SU-DHL-6 (cell line): ENCODE results near the gene TRAF2.
"Not testable (repeated sequence)": the region's sequence is repeated elsewhere in the genome, so short reads cannot be mapped to it uniquely, and the experiment has no call there.

Experiments
- H2AFZ ChIP-seq: fragments of 200-600 bp; sonication (generic); 2 replicates; pipeline ENCODE4 v1.6.1; 2014; ENCODE audit warnings: low read depth, mild to moderate bottlenecking, moderate library complexity, mixed read lengths, antibody characterized with exemption, low read length; ENCODE audit not compliant: severe bottlenecking
- H3F3A ChIP-seq: fragments of 200-600 bp; shearing (Covaris generic); 2 replicates; pipeline ENCODE4 v1.6.0; 2016; ENCODE audit warnings: antibody characterized with exemption, mild to moderate bottlenecking; ENCODE audit not compliant: insufficient read depth
- H3K27ac ChIP-seq: fragments of 200-600 bp; sonication (generic); 2 replicates; pipeline ENCODE4 v1.5.1; 2016; ENCODE audit warnings: low read depth, mild to moderate bottlenecking, low read length, moderate library complexity, mixed read lengths
- H3K27me3 ChIP-seq: fragments of 200-600 bp; sonication (generic), shearing (Covaris generic); 2 replicates; pipeline ENCODE4 v1.6.0; 2014; ENCODE audit warnings: mild to moderate bottlenecking, low read length
- H3K36me3 ChIP-seq: fragments of 200-600 bp; sonication (generic); 2 replicates; pipeline ENCODE4 v1.6.1; 2014; ENCODE audit warnings: mild to moderate bottlenecking, low read length, mixed read lengths
- H3K4me2 ChIP-seq: fragments of 300-600, 200-600 bp; shearing (Covaris generic), sonication (generic); 2 replicates; pipeline ENCODE4 v1.6.0; 2014; ENCODE audit warnings: low read length, low read depth, mild to moderate bottlenecking; ENCODE audit not compliant: poor library complexity, severe bottlenecking
- H3K4me3 ChIP-seq: fragments of 200-600 bp; sonication (generic); 2 replicates; pipeline ENCODE4 v1.5.1; 2014; ENCODE audit warnings: antibody characterized with exemption, low read length, mild to moderate bottlenecking, mixed read lengths; ENCODE audit not compliant: insufficient read depth, poor library complexity, severe bottlenecking
- H3K79me2 ChIP-seq: fragments of 200-600 bp; sonication (generic); 2 replicates; pipeline ENCODE4 v1.6.1; 2014; ENCODE audit warnings: mild to moderate bottlenecking, low read length, moderate library complexity; ENCODE audit not compliant: insufficient read depth
- H3K9ac ChIP-seq: fragments of 200-600 bp; sonication (generic); 2 replicates; pipeline ENCODE4 v1.7.0; 2014; ENCODE audit warnings: mild to moderate bottlenecking, low read length
- H3K9me2 ChIP-seq: fragments of 200-600 bp; sonication (generic); replicated peaks from 2 replicates; pipeline ENCODE4 v1.6.1; 2014; ENCODE audit warnings: low read length; ENCODE audit not compliant: insufficient read depth
- H3K9me3 ChIP-seq: fragments of 200-600 bp; sonication (generic); 2 replicates; pipeline ENCODE4 v1.6.1; 2014; ENCODE audit warnings: low read length, mixed read lengths; ENCODE audit not compliant: insufficient read depth
- H4K20me1 ChIP-seq: fragments of 200-600 bp; sonication (generic); 2 replicates; pipeline ENCODE4 v1.6.1; 2014; ENCODE audit warnings: low read depth, mild to moderate bottlenecking, antibody characterized with exemption, low read length, moderate library complexity, mixed read lengths
- CTCF ChIP-seq: fragments of 200-600 bp; sonication (generic); IDR thresholded peaks from one replicate; pipeline ENCODE4 v1.5.1; 2017; ENCODE audit warnings: antibody characterized with exemption, mild to moderate bottlenecking, low read length, moderate library complexity; ENCODE audit not compliant: insufficient read depth, poor library complexity, severe bottlenecking
- EZH2phosphoT487 ChIP-seq: fragments of 200-600 bp; sonication (generic), shearing (Covaris generic); conservative IDR thresholded peaks from 2 replicates; pipeline ENCODE4 v1.6.1; 2018; ENCODE audit warnings: mild to moderate bottlenecking, antibody characterized with exemption, low read length, moderate library complexity, mixed read lengths

Gene TRAF2

GRCh38 chr9:136880651-136881050, 5.7 kb upstream of the TRAF2 start:
- Histone ChIP-seq H3K9ac (no peak overlapping the region), H3K4me2 (no peak overlapping the region), H3K27me3 (no peaks in the 10 kb centered on the region), H3K27ac (no peak overlapping the region), H3K36me3 (no peaks in the 10 kb centered on the region), H3K79me2 (no peaks in the 10 kb centered on the region), H2AFZ (no peak overlapping the region), H3K9me2 (no peaks in the 10 kb centered on the region), H4K20me1 (no peaks in the 10 kb centered on the region), H3K4me3 (no peak overlapping the region), H3K9me3 (no peaks in the 10 kb centered on the region), H3F3A (no peaks in the 10 kb centered on the region)
- no peak for TF ChIP-seq EZH2phosphoT487
- TF ChIP-seq CTCF: no peak

GRCh38 chr9:136881691-136882108, 4.6 kb upstream of the TRAF2 start:
- Histone ChIP-seq H4K20me1 (no peaks in the 10 kb centered on the region), H3K4me3 (no peak overlapping the region), H3K9me3 (no peaks in the 10 kb centered on the region), H2AFZ (no peak overlapping the region), H3K9ac (no peak overlapping the region), H3K27ac (no peak overlapping the region), H3K79me2 (peaks cover under 1% of the 10 kb centered on the region; the same call in 1 of the 2 replicates), H3F3A (no peaks in the 10 kb centered on the region), H3K27me3 (no peaks in the 10 kb centered on the region), H3K4me2 (no peak overlapping the region), H3K36me3 (no peaks in the 10 kb centered on the region), H3K9me2 (no peaks in the 10 kb centered on the region)
- TF ChIP-seq CTCF (no peak), EZH2phosphoT487 (no peak)

DNA sequence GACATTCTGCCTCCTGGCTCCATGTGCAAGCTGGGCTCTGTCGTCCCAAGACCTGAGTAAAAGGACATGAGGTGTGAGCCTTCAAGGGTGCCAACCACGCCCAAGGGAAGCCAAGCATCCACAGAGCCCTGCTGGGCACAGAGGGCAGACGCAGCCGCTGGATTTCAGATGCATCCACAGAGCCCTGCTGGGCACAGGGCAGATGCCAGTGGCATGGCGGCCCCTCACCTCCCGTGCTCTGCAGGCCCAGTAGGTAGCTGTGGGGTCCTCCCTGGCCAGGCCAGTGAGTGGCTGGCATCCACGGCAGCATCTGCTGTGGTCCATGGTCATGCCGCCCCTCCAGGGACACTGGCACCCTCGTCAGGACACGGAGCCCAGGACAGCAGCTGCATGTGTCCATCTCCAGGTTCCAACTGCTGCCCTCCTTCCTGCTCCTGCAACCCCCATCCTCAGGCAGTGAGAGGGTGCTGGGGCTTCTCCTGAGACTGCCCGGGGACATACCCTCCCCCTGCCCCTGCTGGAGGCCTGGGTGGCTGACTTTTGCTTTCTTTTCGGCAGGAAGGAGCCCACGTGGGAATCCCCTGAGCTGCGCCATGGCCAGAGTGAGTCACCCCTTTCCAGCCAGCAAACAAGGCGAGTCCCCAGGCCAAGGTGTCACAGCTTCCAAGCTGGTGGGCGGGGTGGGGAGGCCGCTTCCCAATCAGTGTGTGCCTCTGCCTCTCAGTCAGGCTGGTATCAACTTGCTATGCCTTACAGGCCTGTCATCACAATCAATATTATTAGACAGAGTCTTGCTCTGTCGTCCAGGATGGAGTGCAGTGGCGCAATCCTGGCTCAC, 4.0 kb upstream of the TRAF2 start:
- Histone ChIP-seq H2AFZ (no peak overlapping the region), H3K9ac (no peak overlapping the region), H3K4me2 (no peak overlapping the region), H3K9me3 (no peaks in the 10 kb centered on the region), H3K9me2 (no peaks in the 10 kb centered on the region), H3K36me3 (no peaks in the 10 kb centered on the region), H3F3A (no peaks in the 10 kb centered on the region), H4K20me1 (no peaks in the 10 kb centered on the region), H3K79me2 (peaks cover 7% of the 10 kb centered on the region), H3K27ac (no peak overlapping the region), H3K27me3 (no peaks in the 10 kb centered on the region), H3K4me3 (no peak overlapping the region)
- no peak for TF ChIP-seq CTCF
- TF ChIP-seq EZH2phosphoT487: no peak

DNA sequence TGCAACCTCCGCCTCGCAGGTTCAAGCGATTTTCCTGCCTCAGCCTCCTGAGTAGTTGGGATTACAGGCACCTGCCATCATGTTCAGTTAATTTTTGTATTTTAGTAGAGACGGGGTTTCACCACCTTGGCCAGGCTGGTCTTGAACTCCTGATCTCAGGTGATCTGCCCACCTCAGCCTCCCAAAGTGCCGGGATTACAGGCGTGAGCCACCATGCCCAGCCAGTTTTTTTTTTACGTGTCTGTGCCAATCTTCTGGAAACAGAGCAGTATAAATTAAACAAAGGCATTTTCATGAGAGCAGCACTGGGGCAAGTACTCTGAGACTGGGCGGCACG, 3.4 kb upstream of the TRAF2 start:
- H4K20me1 ChIP-seq, H3K27ac ChIP-seq, H3K27me3 ChIP-seq, H3K9me3 ChIP-seq, H3K4me2 ChIP-seq, H3K9me2 ChIP-seq, H3K36me3 ChIP-seq, H3F3A ChIP-seq, H2AFZ ChIP-seq, H3K9ac ChIP-seq, H3K4me3 ChIP-seq: not testable (repeated sequence)
- peaks cover 13% of the 10 kb centered on the region for H3K79me2 ChIP-seq

- peaks cover 20% of the 10 kb centered on the region for H3K79me2 ChIP-seq
- not testable (repeated sequence) for H3K9me2 ChIP-seq, H3K9ac ChIP-seq, H3K36me3 ChIP-seq, H4K20me1 ChIP-seq, H3K27ac ChIP-seq, H3K4me3 ChIP-seq, H3F3A ChIP-seq, H3K27me3 ChIP-seq, H3K4me2 ChIP-seq, H3K9me3 ChIP-seq, H2AFZ ChIP-seq
These were observed 2.6 kb upstream of the TRAF2 start for GRCh38 chr9:136883670-136884069.
